OCI-LY7 (cell line): ENCODE data around the gene MAPK12. TPM values are rescaled to one million over a fixed set of nuclear protein-coding genes. Genes with fewer than 3 reads are reported as not detected.

ENCODE experiments used
- BruUV-seq: library from RNA; stranded (reverse); fragments of 400-500 nt; replicated peaks from 2 replicates; lab custom pipeline; 2021; lab: Mats Ljungman, UMichigan
- CTCF ChIA-PET: fragments of 300-600 bp; sonication (Branson Sonifier 250); formaldehyde crosslinking; loops from one replicate; lab custom pipeline; 2022; ENCODE audit warnings: antibody characterized with exemption; ENCODE audit not compliant: unreplicated experiment; lab: Charles Lee
- POLR2A ChIA-PET: fragments of 300-600 bp; sonication (Branson Sonifier 250); formaldehyde crosslinking; loops from one replicate; lab custom pipeline; 2022; ENCODE audit warnings: antibody characterized with exemption; lab: Charles Lee
- DNase-seq: peaks from one replicate; pipeline ENCODE4 v3.0.0-alpha.2; 2015; ENCODE audit warnings: low spot score
- H2AFZ ChIP-seq: fragments of 200-600 bp; sonication (generic), shearing (Covaris generic); 2 replicates; pipeline ENCODE4 v1.6.1; 2014; ENCODE audit warnings: mild to moderate bottlenecking, antibody characterized with exemption, low read length, moderate library complexity
- H3K27ac ChIP-seq: fragments of 200-600 bp; sonication (generic); 2 replicates; pipeline ENCODE4 v1.5.1; 2014; ENCODE audit warnings: mixed run types, low read depth, mild to moderate bottlenecking, moderate library complexity, low read length, inconsistent platforms; ENCODE audit not compliant: poor library complexity, severe bottlenecking
- H3K36me3 ChIP-seq: fragments of 200-600 bp; sonication (generic); 2 replicates; pipeline ENCODE4 v1.6.1; 2014; ENCODE audit warnings: mild to moderate bottlenecking, antibody characterized with exemption, low read length, moderate library complexity, mixed read lengths; ENCODE audit not compliant: insufficient read depth
- H3K4me1 ChIP-seq: fragments of 200-600 bp; sonication (generic); 2 replicates; pipeline ENCODE4 v1.5.1; 2014; ENCODE audit warnings: mild to moderate bottlenecking, low read length; ENCODE audit not compliant: insufficient read depth, poor library complexity, severe bottlenecking
- H3K4me2 ChIP-seq: fragments of 200-600 bp; sonication (generic); 2 replicates; pipeline ENCODE4 v1.6.1; 2014; ENCODE audit warnings: mild to moderate bottlenecking, low read length
- H3K4me3 ChIP-seq: fragments of 200-600 bp; sonication (generic); 2 replicates; pipeline ENCODE4 v1.5.1; 2014; ENCODE audit warnings: mild to moderate bottlenecking, low read depth, low read length; ENCODE audit not compliant: poor library complexity, severe bottlenecking
- H3K79me2 ChIP-seq: fragments of 200-600 bp; sonication (generic); 2 replicates; pipeline ENCODE4 v1.6.1; 2016; ENCODE audit warnings: low read depth, mild to moderate bottlenecking, low read length, moderate library complexity, mixed read lengths; ENCODE audit not compliant: insufficient read depth
- H3K9me2 ChIP-seq: fragments of 200-600 bp; sonication (generic); 2 replicates; pipeline ENCODE4 v1.6.1; 2016; ENCODE audit warnings: mild to moderate bottlenecking, low read length, mixed read lengths; ENCODE audit not compliant: insufficient read depth
- H3K9me3 ChIP-seq: fragments of 200-600 bp; sonication (generic); 2 replicates; pipeline ENCODE4 v1.6.1; 2014; ENCODE audit warnings: mild to moderate bottlenecking, mixed run types, low read length, mixed read lengths
- H4K20me1 ChIP-seq: fragments of 200-600 bp; sonication (generic); 2 replicates; pipeline ENCODE4 v1.6.1; 2014; ENCODE audit warnings: mild to moderate bottlenecking, antibody characterized with exemption, low read length, moderate library complexity, mixed read lengths; ENCODE audit not compliant: insufficient read depth
- EZH2phosphoT487 ChIP-seq: fragments of 200-600 bp; sonication (generic); IDR thresholded peaks from 2 replicates; pipeline ENCODE4 v1.6.1; 2018; ENCODE audit warnings: low read depth, borderline replicate concordance, mild to moderate bottlenecking, mixed run types, antibody characterized with exemption, low read length, moderate library complexity, mixed read lengths
- intact Hi-C: fragments of 100-400 bp; cut with micrococcal nuclease; formaldehyde crosslinking; loops from one replicate; pipeline ENCODE4 v1.10.0; 2022; ENCODE audit not compliant: unreplicated experiment
- total RNA-seq, 2 experiments: library from RNA; depleted of rRNA in 1 of 2; stranded (reverse); fragments of >200 nt in 1 of 2; shearing (Covaris generic) in 1 of 2; gene quantifications; 2 replicates each; pipeline ENCODE4 v1.2.3, GENCODE V29; 2014 to 2022
- TF ChIP-seq, protein P1 (sequence below): fragments of 200-600 bp; sonication (generic); conservative IDR thresholded peaks from 2 replicates; pipeline ENCODE4 v1.5.1; 2014; ENCODE audit warnings: mild to moderate bottlenecking, antibody characterized with exemption, low read length, moderate library complexity, mixed read lengths

The MAPK12 gene
- total RNA-seq, 2 experiments from 2014 or later: 84.9 to 93.6 TPM

- no peak for TF ChIP-seq EZH2phosphoT487
- TF ChIP-seq, protein P1, sequence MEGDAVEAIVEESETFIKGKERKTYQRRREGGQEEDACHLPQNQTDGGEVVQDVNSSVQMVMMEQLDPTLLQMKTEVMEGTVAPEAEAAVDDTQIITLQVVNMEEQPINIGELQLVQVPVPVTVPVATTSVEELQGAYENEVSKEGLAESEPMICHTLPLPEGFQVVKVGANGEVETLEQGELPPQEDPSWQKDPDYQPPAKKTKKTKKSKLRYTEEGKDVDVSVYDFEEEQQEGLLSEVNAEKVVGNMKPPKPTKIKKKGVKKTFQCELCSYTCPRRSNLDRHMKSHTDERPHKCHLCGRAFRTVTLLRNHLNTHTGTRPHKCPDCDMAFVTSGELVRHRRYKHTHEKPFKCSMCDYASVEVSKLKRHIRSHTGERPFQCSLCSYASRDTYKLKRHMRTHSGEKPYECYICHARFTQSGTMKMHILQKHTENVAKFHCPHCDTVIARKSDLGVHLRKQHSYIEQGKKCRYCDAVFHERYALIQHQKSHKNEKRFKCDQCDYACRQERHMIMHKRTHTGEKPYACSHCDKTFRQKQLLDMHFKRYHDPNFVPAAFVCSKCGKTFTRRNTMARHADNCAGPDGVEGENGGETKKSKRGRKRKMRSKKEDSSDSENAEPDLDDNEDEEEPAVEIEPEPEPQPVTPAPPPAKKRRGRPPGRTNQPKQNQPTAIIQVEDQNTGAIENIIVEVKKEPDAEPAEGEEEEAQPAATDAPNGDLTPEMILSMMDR: no peak
- no peak overlapping the region for H2AFZ ChIP-seq
- DNase-seq: no peak
- H3K9me2 ChIP-seq: no peaks in the 10 kb centered on the region
- BruUV-seq: no TSS peak
- CTCF ChIA-PET: interaction anchor here (0.6 to 1.0 kb wide), 2 partner anchors 67 to 371 kb away, joined by 3 read pairs; no protein-coding TSS in a partner anchor
- peak overlapping the region; percentile 81 for H3K4me3 ChIP-seq
- peak overlapping the region; percentile 62 for H3K27ac ChIP-seq
- peaks cover 13% of the 10 kb centered on the region; the same call in 1 of the 2 replicates for H3K79me2 ChIP-seq
- intact Hi-C loops: loop anchor here (5.0 kb wide), 3 partner anchors 92 to 372 kb away; partner anchors contain the start of genes CHKB and PPP6R2
- H3K36me3 ChIP-seq: peaks cover 31% of the 10 kb centered on the region
- no peaks in the 10 kb centered on the region for H3K9me3 ChIP-seq
- no peaks in the 10 kb centered on the region for H4K20me1 ChIP-seq
- peaks cover 53% of the 10 kb centered on the region for H3K4me1 ChIP-seq
- H3K4me2 ChIP-seq: peak overlapping the region; percentile 94
- POLR2A ChIA-PET: no interaction called here
Measured at GRCh38 chr22:50250249-50250554, 11.3 kb downstream of the MAPK12 start.

DNA sequence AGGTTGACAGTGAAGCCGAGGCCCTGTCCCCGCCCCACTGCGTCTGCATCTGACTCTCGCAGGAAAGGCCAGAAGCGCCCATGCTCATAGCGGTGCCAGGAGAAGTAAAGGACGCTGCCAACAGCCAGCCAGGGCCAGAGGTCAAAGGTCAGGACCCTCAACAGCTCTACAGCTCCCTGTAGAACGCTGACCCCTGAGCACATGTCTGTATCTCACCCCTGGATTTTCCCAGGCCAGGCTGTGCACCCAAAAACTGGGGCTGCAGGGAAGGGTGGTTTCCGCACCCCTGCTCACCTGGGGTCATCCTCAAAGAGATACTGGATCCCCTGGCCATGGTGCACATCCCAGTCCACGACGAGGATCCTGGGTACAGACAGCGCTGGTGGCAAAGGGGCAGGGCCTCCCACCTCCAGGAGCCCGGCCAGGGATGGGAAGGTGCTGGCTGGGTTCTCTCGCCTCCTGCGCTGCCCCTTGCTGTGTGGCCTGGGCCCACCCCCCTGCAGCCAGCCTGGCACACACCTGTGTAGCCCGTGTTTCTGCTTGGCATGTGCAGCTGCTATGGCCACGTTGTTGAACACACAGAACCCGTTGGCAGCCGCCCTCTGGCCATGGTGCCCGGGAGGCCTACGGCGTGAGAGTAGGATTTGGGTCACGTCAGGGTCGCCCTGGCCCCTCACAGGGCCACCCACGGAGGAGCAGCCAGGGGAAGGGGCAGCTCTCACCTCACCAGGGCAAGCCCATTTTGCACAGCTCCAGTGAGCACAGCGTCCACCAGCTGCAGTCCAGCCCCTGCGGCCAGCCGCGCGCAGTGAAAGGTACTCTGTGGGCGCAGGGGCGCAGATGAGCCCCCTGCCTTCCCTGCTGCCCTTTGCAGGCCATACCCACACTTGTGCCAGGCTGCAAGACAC lies 11.9 kb downstream of the MAPK12 start:
- POLR2A ChIA-PET: no interaction called here
- H3K27ac ChIP-seq: no peak overlapping the region
- peaks cover 14% of the 10 kb centered on the region; the same call in 1 of the 2 replicates for H3K79me2 ChIP-seq
- CTCF ChIA-PET: interaction anchor here (1.0 kb wide), 1 partner anchor 371 kb away, joined by 3 read pairs; no protein-coding TSS in a partner anchor
- TF ChIP-seq, protein P1: no peak
- TF ChIP-seq EZH2phosphoT487: no peak
- peaks cover 53% of the 10 kb centered on the region for H3K4me1 ChIP-seq
- peak overlapping the region; percentile 94 for H3K4me2 ChIP-seq
- no peaks in the 10 kb centered on the region for H4K20me1 ChIP-seq
- peaks cover 30% of the 10 kb centered on the region for H3K36me3 ChIP-seq
- H3K4me3 ChIP-seq: peak overlapping the region; percentile 81
- H3K9me3 ChIP-seq: no peaks in the 10 kb centered on the region
- H2AFZ ChIP-seq: no peak overlapping the region
- no peak for DNase-seq
- BruUV-seq: no TSS peak
- no peaks in the 10 kb centered on the region for H3K9me2 ChIP-seq
- intact Hi-C loops: loop anchor here (5.0 to 10.0 kb wide), 5 partner anchors 93 to 373 kb away; partner anchors contain the start of genes CHKB, LMF2, NCAPH2 and PPP6R2
